SJCRH30 (cell line): Measurements from ENCODE around the gene TEX44. TPM values are rescaled to one million over a fixed set of nuclear protein-coding genes. Genes with fewer than 3 reads are reported as not detected.
"Not testable (repeated sequence)": the region's sequence is repeated elsewhere in the genome, so short reads cannot be mapped to it uniquely, and the experiment has no call there.

Experiments
- DNase-seq, 2 experiments: peaks; one replicate each; pipeline ENCODE4 v3.0.0-alpha.2; 2015 to 2020
- H3K27ac ChIP-seq: fragments of 250-450 bp; sonication (Bioruptor Pico); 2 replicates; pipeline ENCODE4 v1.5.1; 2020; ENCODE audit warnings: mild to moderate bottlenecking, moderate library complexity
- H3K27me3 ChIP-seq: fragments of 250-450 bp; sonication (Bioruptor Pico); 2 replicates; pipeline ENCODE4 v1.5.1; 2020; ENCODE audit warnings: mild to moderate bottlenecking, moderate library complexity
- H3K36me3 ChIP-seq: fragments of 250-450 bp; sonication (Bioruptor Pico); 2 replicates; pipeline ENCODE4 v1.5.1; 2020; ENCODE audit warnings: mild to moderate bottlenecking, moderate library complexity
- H3K4me1 ChIP-seq: fragments of 250-450 bp; sonication (Bioruptor Pico); 2 replicates; pipeline ENCODE4 v1.5.1; 2020; ENCODE audit warnings: mild to moderate bottlenecking, moderate library complexity
- H3K4me3 ChIP-seq: fragments of 250-450 bp; sonication (Bioruptor Pico); 2 replicates; pipeline ENCODE4 v1.5.1; 2020; ENCODE audit warnings: mild to moderate bottlenecking, moderate library complexity
- H3K9me3 ChIP-seq: fragments of 250-450 bp; sonication (Bioruptor Pico); replicated peaks from 2 replicates; pipeline ENCODE4 v1.5.1; 2020; ENCODE audit warnings: mild to moderate bottlenecking, moderate library complexity
- total RNA-seq: library from RNA; depleted of rRNA; stranded (reverse); fragments of >200 nt; shearing (Covaris generic); gene quantifications from 2 replicates; pipeline ENCODE4 v1.2.3, GENCODE V29; 2014

The TEX44 gene
- total RNA-seq, 1 experiment from 2014 or later = not detected

DNA sequence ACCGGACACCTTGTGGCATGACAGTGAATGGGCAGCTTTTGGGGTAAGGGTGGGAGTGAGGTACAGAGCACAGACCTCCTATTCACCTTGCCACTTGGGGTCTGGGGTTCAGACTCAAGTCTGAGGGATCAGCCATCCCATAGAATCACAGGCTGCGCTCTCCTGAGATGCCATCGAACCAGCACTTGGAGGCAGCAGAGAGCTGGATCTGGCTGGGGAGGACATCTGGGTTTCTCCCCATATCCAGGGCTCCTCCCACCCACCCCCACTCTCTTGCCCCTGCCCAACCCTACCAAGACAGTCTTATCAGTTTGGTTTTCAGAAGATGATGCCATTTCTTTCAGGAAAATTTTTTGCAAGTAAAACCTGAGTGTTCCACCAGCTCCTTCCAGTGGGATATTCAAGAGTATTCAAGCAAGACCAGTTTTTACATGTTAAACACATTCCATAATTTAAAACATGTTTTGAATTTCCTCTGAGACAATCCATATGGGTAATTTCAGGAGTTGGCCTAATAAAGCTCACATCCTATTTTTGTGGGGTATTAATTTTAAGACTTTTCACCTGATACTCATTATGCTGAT, 29.2 kb upstream of the TEX44 start:
- H3K4me3 ChIP-seq = no peak overlapping the region
- H3K4me1 ChIP-seq = no peaks in the 10 kb centered on the region
- no peaks in the 10 kb centered on the region for H3K27me3 ChIP-seq
- H3K27ac ChIP-seq = no peak overlapping the region
- no peaks in the 10 kb centered on the region for H3K9me3 ChIP-seq
- H3K36me3 ChIP-seq = no peaks in the 10 kb centered on the region
- DNase-seq = peak; percentile 77 to 85

GRCh38 chr2:231565887-231566594, 26.6 kb upstream of the TEX44 start:
- Histone ChIP-seq H3K27me3 (no peaks in the 10 kb centered on the region), H3K4me1 (no peaks in the 10 kb centered on the region), H3K4me3 (no peak overlapping the region), H3K9me3 (no peaks in the 10 kb centered on the region), H3K36me3 (no peaks in the 10 kb centered on the region), H3K27ac (no peak overlapping the region)
- DNase-seq = no peak

DNA sequence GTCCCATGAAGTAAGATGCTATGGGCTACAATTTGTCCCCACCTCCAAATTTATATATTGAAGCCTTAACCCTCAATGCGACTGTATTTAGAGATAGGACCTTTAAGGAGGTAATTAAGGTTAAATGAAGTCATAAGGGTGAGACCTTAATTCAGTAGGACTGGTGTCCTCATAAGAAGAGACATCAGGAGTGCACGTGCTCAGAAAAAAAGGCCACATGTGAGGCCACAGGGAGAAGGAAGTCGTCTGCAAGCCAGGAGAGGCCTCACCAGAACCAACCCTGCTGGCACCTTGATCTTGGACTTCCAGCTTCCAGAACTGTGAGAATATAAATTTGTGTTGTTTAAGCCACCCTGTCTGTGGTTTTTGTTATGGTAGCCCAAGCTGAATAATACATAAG, 25.5 kb upstream of the TEX44 start:
- Histone ChIP-seq H3K4me3 (no peak overlapping the region), H3K27ac (no peak overlapping the region), H3K9me3 (no peaks in the 10 kb centered on the region), H3K27me3 (no peaks in the 10 kb centered on the region), H3K4me1 (no peaks in the 10 kb centered on the region), H3K36me3 (no peaks in the 10 kb centered on the region)
- DNase-seq = no peak

DNA sequence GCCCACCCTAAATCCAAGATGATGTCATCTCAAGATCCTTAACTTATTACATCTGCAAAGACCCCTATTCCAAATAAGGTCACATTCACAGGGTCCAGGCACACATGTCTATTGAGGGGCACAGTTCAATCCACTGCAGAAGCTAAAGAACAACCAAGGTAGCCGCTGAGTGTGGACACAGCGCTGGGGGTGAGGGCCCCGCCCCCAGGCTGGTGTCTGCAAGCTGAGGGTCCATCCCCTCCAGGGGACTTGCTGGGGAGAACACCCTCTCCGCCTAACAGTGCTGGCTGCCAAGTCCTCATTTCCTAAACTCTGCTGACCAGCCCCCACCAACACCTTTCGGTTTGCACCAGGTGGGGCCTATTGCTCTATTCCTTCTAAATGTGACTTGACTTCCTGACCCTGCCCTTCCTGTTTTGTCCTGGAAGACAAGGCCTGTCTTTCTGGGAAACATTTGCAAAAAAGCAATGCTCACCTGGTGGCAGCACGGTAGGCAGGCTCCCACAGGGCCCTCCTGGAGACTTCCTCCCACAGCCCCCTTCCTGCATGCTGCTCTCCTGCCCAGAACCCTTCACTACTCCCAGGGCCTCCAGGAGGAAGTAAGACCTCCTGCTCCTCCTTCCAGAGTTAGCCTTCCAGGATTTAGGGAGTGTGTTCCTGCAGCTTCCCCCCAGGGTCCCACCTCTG, 24.4 kb upstream of the TEX44 start:
- DNase-seq = no peak
- no peaks in the 10 kb centered on the region for H3K9me3 ChIP-seq
- no peak overlapping the region for H3K4me3 ChIP-seq
- no peaks in the 10 kb centered on the region; the same call in 1 of the 2 replicates for H3K4me1 ChIP-seq
- H3K36me3 ChIP-seq = no peaks in the 10 kb centered on the region
- H3K27me3 ChIP-seq = no peaks in the 10 kb centered on the region
- no peak overlapping the region for H3K27ac ChIP-seq

DNA sequence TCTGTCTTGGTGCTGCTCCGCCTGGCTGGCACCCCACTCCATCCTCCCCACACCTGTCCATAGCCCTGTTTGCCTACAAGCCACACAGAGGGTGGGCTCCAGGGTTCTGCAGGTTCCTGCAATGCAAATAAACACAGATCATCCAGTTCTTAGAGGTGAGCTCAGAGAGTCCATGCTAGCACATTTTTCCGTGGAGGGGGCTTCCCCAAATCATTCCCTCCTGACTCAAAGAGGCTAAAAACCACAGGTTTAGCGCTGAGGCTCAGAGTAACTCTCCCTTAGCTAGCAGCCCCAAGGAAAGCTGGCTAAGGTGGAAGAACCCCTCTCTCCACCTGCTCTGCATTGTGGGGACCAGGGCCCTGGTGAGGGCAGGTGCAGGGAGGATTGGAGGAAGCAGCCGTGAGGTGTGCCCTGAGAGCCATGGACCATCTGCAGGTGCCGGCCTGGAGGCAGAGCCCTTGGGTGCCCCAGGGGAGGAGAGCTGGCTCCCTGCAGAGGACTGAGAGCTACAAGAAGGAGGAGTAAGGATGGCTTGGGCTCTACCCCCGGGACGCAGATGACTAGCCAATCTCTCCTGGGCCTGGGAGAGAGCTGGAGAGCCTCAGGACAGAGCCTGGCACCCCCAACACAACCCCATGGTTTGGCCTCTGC, 23.8 kb upstream of the TEX44 start:
- no peak overlapping the region for H3K27ac ChIP-seq
- H3K4me1 ChIP-seq = peaks cover 3% of the 10 kb centered on the region; the same call in 1 of the 2 replicates
- H3K4me3 ChIP-seq = no peak overlapping the region
- H3K27me3 ChIP-seq = no peaks in the 10 kb centered on the region
- no peak for DNase-seq
- no peaks in the 10 kb centered on the region for H3K9me3 ChIP-seq
- H3K36me3 ChIP-seq = no peaks in the 10 kb centered on the region

DNA sequence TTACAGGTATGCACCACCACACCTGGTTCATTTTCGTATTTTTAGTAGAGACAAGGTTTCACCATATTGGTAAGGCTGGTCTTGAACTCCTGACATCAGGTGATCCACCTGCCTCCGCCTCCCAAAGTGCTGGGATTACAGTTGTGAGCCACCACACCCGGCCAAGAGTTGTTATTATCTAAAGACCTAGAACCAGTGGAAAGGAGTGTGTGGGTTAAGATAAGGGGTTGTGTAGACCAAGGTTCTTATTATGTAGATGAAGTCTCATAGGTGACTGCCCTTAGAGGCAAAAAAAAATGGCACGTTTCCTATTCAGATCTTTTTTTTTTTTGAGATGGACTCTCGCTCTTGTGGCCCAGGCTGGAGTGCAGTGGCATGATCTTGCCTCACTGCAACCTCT, 21.7 kb upstream of the TEX44 start:
- not testable (repeated sequence) for H3K4me3 ChIP-seq, H3K4me1 ChIP-seq, H3K27ac ChIP-seq, H3K9me3 ChIP-seq, DNase-seq, H3K36me3 ChIP-seq, H3K27me3 ChIP-seq

DNA sequence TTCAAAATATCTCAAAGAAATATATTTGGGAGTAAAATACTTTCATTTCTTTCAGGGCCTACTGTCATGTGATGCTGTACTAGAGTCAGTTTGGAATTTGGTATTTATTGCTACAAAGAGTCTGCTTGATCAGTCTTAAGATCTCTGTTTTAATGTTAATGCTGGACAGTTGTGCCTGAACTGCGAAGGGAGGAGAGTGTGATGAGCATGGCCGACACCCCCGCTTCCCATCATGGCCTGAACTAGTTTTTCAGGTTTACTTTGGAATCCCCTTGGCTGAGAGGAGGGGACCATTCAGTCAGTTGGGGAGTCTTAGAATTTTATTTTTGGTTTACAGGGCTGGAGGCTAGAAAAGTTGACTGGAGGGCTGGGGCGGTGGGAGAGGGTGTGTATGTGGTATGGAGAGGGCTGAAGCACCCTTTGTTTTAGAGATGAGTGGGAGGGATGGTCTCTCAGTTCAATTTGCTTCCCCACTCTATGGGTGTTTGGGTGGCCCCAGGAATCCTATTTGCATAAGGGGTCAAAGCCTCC, 20.9 kb upstream of the TEX44 start:
- Histone ChIP-seq H3K36me3 (no peaks in the 10 kb centered on the region), H3K9me3 (no peaks in the 10 kb centered on the region), H3K4me1 (peaks cover 6% of the 10 kb centered on the region; the same call in 1 of the 2 replicates), H3K27ac (no peak overlapping the region), H3K27me3 (no peaks in the 10 kb centered on the region), H3K4me3 (no peak overlapping the region)
- no peak for DNase-seq

- H3K9me3 ChIP-seq = no peaks in the 10 kb centered on the region
- H3K36me3 ChIP-seq = no peaks in the 10 kb centered on the region
- no peak overlapping the region for H3K4me3 ChIP-seq
- H3K27me3 ChIP-seq = no peaks in the 10 kb centered on the region
- DNase-seq = no peak
- H3K27ac ChIP-seq = no peak overlapping the region
- peaks cover 6% of the 10 kb centered on the region; the same call in 1 of the 2 replicates for H3K4me1 ChIP-seq
Measured at GRCh38 chr2:231573096-231573495, 19.6 kb upstream of the TEX44 start.

DNA sequence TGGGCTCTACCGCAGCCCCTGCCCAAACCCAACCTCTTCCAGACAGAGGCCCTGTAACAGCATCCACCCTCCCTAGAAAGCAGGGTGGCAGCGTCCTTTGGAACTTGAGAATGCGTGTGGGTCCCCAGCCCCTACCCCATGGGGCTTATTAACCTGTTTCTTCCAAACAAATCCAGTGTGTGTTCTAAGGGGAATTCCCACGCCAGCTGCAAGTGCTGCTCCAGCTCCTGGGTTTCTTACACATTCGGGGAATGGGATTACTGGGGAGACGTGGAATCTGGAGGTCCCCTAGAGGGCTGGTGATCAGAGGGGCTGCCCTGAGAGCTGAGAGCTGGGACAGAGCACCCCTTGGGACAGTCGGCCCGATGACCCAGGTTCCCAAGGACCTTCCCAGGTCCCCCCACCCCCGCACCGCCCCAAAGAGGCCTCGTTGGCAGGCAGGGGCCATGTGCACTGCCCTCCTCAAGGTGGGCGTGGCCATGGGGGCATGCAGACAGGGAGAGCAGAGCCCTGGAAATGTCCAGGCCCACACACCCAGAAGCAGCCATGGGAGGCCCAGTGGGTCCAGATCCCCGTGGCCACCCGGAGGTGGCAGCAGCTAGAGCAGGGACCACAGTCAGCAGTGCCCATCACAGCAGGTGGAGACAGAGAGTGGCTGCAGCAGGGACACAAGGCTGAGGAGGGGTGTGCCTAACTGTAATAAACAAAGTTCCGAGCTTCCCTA, 18.8 kb upstream of the TEX44 start:
- Histone ChIP-seq H3K4me3 (no peak overlapping the region), H3K36me3 (no peaks in the 10 kb centered on the region), H3K27me3 (no peaks in the 10 kb centered on the region), H3K9me3 (no peaks in the 10 kb centered on the region), H3K4me1 (peaks cover 6% of the 10 kb centered on the region; the same call in 1 of the 2 replicates), H3K27ac (no peak overlapping the region)
- no peak for DNase-seq

- no peaks in the 10 kb centered on the region for H3K36me3 ChIP-seq
- no peaks in the 10 kb centered on the region for H3K9me3 ChIP-seq
- H3K4me1 ChIP-seq = peaks cover 6% of the 10 kb centered on the region; the same call in 1 of the 2 replicates
- H3K27me3 ChIP-seq = no peaks in the 10 kb centered on the region
- DNase-seq = no peak
- no peak overlapping the region for H3K27ac ChIP-seq
- H3K4me3 ChIP-seq = no peak overlapping the region
Measured at GRCh38 chr2:231575612-231576256, 16.9 kb upstream of the TEX44 start.

DNA sequence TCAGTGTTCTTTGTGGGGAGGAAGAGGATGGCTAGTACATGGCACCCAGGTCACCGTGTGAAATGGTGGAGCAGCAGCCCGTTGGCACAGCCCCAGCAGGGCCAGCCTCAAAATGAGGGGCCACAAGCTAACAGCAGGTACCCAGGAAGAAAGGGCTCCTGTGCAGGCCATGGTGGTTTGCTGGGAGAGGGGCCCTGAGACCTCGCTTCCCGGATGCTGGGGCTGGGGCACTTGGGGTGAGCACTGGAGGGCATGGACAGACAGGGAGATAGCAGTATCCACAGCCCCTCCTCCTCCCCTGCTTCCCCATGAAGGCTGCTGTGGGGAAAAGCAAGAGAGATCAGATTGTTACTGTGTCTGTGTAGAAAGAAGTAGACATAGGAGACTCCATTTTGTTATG, 16.2 kb upstream of the TEX44 start:
- no peak for DNase-seq
- Histone ChIP-seq H3K27me3 (no peaks in the 10 kb centered on the region), H3K4me1 (peaks cover 6% of the 10 kb centered on the region; the same call in 1 of the 2 replicates), H3K4me3 (no peak overlapping the region), H3K27ac (no peak overlapping the region; the same call in 1 of the 2 replicates), H3K36me3 (no peaks in the 10 kb centered on the region), H3K9me3 (no peaks in the 10 kb centered on the region)

DNA sequence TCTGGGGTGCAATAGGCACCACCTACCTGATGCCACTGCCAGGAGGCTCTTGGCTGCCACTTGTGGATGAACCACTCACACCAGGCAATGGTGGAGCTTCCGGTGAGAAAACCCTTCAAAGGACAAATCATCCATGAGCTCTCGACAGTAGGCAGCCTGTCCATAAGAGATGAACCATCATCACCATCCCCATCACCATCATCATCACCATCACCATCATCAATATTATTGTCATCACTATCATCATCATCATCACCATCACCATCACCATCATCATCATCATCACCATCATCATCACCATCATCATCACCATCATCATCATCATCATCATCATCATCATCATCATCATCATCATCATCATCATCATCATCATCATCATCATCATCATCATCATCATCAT, 14.0 kb upstream of the TEX44 start:
- H3K9me3 ChIP-seq, H3K27me3 ChIP-seq, DNase-seq, H3K27ac ChIP-seq, H3K4me3 ChIP-seq, H3K4me1 ChIP-seq, H3K36me3 ChIP-seq: not testable (repeated sequence)

DNA sequence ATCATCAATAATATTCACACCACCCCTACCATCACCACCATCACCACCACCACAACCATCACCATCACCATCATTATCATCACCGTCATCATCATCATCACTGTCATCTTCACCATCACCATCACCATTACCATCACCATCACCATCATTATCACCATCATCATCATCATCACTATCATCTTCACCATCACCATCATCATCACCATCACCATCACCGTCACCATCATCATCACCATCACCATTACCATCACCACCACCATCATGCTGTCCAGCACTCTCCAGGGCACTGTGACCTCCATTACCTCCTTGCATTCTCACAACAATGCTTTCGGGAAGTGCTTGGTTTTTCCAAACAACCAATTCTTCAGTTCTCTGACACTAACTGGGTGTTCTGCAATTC, 13.1 kb upstream of the TEX44 start:
- Histone ChIP-seq H3K9me3 (no peaks in the 10 kb centered on the region), H3K4me1 (peaks cover 3% of the 10 kb centered on the region; the same call in 1 of the 2 replicates), H3K27ac (no peak overlapping the region), H3K4me3 (no peak overlapping the region), H3K36me3 (no peaks in the 10 kb centered on the region), H3K27me3 (no peaks in the 10 kb centered on the region)
- DNase-seq = no peak

DNA sequence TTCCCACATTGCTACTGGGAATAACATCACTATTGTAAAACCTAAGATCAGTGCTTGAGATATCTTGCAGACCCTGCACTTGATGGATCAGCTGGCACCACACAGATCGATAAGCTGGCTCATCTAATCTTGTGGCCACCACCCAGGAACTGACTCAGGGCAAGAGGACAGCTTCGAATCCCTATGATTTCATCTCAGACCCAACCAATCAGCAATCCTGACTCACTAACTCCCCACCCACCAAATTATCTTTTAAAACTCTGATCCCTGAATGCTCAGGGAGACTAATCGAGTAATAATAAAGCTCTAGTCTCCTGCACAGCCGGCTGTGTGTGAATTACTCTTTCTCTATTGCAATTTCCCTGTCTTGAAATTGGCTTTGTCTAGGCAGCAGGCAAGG, 11.3 kb upstream of the TEX44 start:
- Histone ChIP-seq H3K27me3 (no peaks in the 10 kb centered on the region), H3K4me1 (peaks cover 3% of the 10 kb centered on the region; the same call in 1 of the 2 replicates), H3K4me3 (no peak overlapping the region), H3K36me3 (no peaks in the 10 kb centered on the region), H3K9me3 (no peaks in the 10 kb centered on the region), H3K27ac (no peak overlapping the region)
- no peak for DNase-seq
